ENCODE results near the gene RAB11B.
"Not testable (repeated sequence)": the region's sequence is repeated elsewhere in the genome, so short reads cannot be mapped to it uniquely, and the experiment has no call there.

Gene RAB11B

GRCh38 chr19:8396563-8397203 is 6.5 kb downstream of the RAB11B start:
- no peak for DNase-seq

- DNase-seq, result no peak
Observed at GRCh38 chr19:8397271-8397670, 7.1 kb downstream of the RAB11B start.

DNA sequence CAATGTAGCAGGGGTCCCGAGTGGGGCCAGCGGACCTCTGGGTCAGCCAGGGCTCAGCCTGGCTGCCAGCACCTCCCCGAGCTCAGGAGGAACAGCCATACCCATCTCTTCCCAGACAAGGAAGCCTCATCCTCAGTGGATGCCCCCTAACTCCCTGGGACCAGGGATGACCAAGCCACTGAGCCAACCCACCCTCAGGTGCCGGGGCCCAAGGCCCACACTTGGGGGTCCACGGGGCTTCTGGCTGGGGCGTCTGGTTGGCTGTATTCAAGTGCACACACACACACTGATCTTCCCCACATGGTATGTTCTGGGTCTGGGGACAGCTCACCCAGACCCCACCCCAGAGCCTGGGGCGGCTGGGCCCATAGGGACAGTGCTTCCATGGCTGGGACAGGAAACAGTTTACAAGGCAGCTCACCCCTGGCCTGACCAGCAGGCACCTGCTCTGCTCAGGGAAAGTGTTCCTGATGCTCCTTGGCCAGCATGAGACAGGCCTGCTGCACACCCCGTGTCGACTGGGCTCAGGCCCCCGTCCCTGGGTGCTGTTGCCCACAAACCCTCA is 7.7 kb downstream of the RAB11B start:
- DNase-seq, result no peak

GRCh38 chr19:8398311-8398771 is 8.2 kb downstream of the RAB11B start:
- no peak for DNase-seq

DNA sequence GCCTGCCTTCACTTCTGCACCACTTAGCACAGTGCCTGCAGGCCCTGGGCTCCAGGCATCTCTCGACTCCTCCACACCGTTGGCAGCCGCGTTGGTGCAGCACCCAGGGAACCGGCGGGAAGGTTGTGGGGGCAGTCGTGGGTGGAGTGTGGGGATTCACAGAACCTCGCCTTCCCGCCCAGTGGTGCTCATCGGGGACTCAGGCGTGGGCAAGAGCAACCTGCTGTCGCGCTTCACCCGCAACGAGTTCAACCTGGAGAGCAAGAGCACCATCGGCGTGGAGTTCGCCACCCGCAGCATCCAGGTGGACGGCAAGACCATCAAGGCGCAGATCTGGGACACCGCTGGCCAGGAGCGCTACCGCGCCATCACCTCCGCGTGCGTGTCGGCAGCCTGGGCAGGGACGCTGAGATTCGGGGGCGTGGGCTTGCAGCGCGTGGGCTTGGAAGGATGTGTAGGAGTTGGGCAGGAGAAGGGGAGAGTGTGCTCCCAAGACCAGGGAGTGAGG is 9.6 kb downstream of the RAB11B start:
- DNase-seq, result no peak

GRCh38 chr19:8401981-8402411 is 11.8 kb downstream of the RAB11B start:
- DNase-seq, result no peak

DNA sequence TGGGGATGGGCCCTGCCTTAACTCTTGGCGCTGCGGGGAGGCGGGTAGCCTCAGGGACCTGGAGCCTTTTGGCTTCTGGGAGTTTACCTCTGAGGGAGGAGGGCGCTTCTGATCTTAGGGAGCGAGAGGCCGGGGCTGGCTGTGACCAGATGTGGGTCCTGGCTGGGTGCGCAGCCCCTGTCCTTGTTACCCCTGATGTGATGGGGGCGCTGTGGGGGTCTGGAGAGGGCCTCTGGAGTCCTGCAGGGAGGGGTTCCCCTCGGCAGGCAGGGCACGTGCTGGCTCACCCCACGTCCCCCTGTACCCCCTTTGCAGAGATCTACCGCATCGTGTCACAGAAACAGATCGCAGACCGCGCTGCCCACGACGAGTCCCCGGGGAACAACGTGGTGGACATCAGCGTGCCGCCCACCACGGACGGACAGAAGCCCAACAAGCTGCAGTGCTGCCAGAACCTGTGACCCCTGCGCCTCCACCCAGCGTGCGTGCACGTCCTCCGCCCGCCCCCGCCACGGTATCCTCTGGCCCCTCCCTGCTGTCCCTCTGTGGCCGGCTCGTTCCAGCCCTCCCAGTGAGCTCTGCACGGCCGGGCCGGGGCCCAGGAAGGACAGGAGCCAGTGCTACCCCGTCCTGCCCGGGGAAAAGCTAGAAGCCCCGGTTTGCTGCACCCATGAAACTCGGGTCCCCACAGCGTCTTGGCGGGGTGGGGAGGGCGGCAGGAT is 13.1 kb downstream of the RAB11B start:
- DNase-seq, result no peak

GRCh38 chr19:8403820-8404109 is 13.6 kb downstream of the RAB11B start:
- no peak for DNase-seq

DNA sequence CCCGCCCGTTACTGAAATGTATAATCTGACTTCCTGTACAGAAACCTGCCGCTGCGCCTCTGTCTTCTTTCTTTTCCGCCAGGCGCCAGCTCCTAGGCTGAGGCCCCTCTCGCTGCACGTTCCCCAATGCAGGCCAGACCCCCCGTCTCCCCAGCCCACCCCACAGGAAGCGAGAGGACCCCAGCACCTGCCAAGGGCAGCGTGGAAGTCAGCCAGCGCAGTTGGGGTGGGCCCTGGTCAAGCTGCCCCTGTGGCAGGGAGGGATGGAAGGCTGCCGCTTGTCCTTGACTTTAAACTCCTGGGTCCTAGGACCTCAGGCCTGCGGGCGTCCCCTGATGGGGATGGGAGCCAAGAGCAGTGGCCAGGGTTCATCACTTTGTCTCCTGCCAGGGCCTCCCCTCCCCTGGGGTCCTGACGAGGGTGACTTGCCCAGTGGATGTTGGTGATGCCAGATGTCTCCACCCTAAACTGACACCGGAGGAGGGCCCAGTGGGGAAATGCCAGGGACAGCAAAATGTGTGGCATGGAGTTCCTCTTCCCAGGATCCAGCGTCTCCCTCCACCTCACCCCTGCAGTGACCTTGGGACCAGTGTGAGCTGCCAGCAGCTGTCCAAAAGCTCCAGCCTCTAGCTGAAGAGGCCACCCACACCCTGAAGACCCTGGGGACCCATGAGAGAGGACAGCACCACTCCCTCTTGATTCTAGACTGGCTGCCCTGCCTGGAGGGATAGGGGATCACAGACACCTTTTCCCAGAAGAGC is 14.4 kb downstream of the RAB11B start:
- no peak for DNase-seq

- DNase-seq, result not testable (repeated sequence)
Observed at GRCh38 chr19:8410718-8411117, 20.6 kb downstream of the RAB11B start.

GRCh38 chr19:8412783-8413628 is 22.8 kb downstream of the RAB11B start, which contains the start of gene MARCHF2:
TSS of gene MARCHF2 (plus strand) at chr19:8413305. CDS start at chr19:8421841, 8,536 bp downstream.
- DNase-seq, result peak; percentile 89

GRCh38 chr19:8413629-8413995 is 23.5 kb downstream of the RAB11B start:
- DNase-seq, result no peak

GRCh38 chr19:8416796-8417195 is 26.6 kb downstream of the RAB11B start:
- no peak for DNase-seq

GRCh38 chr19:8421484-8422461 is 31.6 kb downstream of the RAB11B start:
- no peak for DNase-seq

GRCh38 chr19:8423817-8424223 is 33.7 kb downstream of the RAB11B start:
- DNase-seq, result peak; percentile 69

- not testable (repeated sequence) for DNase-seq
Observed at GRCh38 chr19:8425331-8425730, 35.2 kb downstream of the RAB11B start.

- DNase-seq, result no peak
Observed at GRCh38 chr19:8426283-8426682, 36.1 kb downstream of the RAB11B start.

DNA sequence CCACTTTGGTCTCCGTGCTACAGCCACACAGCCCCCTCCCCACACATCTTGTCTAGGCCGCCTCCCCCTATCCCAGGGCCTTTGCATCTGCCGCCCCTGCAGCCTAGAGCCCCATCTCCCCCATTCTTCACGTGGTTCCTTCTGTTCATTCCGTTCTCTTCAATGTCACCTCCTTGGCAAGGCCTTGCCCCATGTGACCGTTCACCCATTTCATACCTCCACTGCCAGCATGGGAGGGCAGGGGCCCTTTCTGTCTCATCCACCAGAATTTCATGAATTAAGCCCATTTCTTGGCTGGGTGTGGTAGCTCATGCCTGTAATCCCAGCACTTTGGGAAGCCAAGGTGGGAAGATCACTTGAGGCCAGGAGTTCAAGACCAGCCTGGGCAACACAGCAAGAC is 38.9 kb downstream of the RAB11B start:
- no peak for DNase-seq

- DNase-seq, result no peak
Observed at GRCh38 chr19:8429826-8430225, 39.7 kb downstream of the RAB11B start.

DNA sequence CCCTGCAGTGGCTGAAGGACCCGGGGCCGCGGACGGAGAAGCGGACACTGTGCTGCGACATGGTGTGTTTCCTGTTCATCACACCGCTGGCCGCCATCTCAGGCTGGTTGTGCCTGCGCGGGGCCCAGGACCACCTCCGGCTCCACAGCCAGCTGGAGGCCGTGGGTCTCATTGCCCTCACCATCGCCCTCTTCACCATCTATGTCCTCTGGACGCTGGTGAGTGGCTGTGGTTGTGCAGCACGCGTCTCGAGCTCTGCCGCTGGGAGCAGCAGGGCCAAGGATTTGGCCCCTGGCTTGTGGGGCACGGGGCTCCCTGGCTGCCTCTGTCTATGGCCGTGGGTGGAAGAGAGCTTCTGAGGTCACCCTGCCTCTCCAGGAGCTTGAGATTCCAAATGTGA is 40.5 kb downstream of the RAB11B start:
- no peak for DNase-seq

- DNase-seq, result no peak
Observed at GRCh38 chr19:8438236-8438635, 48.1 kb downstream of the RAB11B start.
